Measurements from ENCODE around the gene CEP112. TPM values are rescaled to one million over a fixed set of nuclear protein-coding genes. Genes with fewer than 3 reads are reported as not detected.

The CEP112 gene
- total RNA-seq, 1 donor from 2014 or later, result 9.7 TPM

DNA sequence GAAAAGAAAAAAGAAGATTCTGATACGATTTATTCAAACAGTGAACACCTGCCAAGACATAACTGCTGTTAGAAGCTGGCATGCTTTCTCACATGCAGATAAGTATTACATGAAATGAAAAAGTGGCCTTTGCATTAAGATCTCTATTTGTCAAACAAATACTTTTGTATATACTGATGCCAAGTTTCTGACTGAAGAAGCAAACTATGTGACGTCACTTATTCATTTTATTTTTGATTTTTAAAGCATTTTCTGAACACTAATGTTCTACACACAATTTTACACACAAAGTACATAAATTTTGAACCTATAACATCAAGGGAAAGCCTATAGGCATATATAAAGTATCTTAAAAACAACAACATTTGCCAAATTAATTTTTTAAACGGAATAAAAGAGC, 153.8 kb downstream of the CEP112 start:
- Histone ChIP-seq H3K4me1 (no peaks in the 10 kb centered on the region), H3K4me2 (no peak overlapping the region), H3K36me3 (no peaks in the 10 kb centered on the region), H3K79me2 (ENCODE audit: low read depth) (no peaks in the 10 kb centered on the region), H3F3A (ENCODE audit: low read depth) (no peaks in the 10 kb centered on the region), H3K27me3 (no peaks in the 10 kb centered on the region), H3K9ac (no peak overlapping the region), H2AFZ (replicated peaks) (no peak overlapping the region), H3K4me3 (no peak overlapping the region), H4K20me1 (ENCODE audit: low read depth) (no peaks in the 10 kb centered on the region), H3K9me3 (ENCODE audit: low read depth) (no peaks in the 10 kb centered on the region), H3K27ac (no peak overlapping the region)
- H3K9me3 Mint-ChIP-seq, result no peaks in the 10 kb centered on the region
- TF ChIP-seq EZH2 (IDR thresholded peaks at IDR 0.05), result no peak
- TF ChIP-seq, protein P1, sequence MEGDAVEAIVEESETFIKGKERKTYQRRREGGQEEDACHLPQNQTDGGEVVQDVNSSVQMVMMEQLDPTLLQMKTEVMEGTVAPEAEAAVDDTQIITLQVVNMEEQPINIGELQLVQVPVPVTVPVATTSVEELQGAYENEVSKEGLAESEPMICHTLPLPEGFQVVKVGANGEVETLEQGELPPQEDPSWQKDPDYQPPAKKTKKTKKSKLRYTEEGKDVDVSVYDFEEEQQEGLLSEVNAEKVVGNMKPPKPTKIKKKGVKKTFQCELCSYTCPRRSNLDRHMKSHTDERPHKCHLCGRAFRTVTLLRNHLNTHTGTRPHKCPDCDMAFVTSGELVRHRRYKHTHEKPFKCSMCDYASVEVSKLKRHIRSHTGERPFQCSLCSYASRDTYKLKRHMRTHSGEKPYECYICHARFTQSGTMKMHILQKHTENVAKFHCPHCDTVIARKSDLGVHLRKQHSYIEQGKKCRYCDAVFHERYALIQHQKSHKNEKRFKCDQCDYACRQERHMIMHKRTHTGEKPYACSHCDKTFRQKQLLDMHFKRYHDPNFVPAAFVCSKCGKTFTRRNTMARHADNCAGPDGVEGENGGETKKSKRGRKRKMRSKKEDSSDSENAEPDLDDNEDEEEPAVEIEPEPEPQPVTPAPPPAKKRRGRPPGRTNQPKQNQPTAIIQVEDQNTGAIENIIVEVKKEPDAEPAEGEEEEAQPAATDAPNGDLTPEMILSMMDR (IDR thresholded peaks at IDR 0.05), result no peak
- no peak for TF ChIP-seq EZH2phosphoT487 (IDR thresholded peaks at IDR 0.05)
- peaks cover 2% of the 10 kb centered on the region for H3K27me3 Mint-ChIP-seq (ENCODE audit: insufficient read depth, low read depth)
- no peak for DNase-seq (ENCODE audit: low spot score)
- H3K27ac Mint-ChIP-seq, result no peak overlapping the region
- H3K4me3 Mint-ChIP-seq, result no peak overlapping the region
- H3K36me3 Mint-ChIP-seq, result peaks cover 10% of the 10 kb centered on the region
- H3K4me1 Mint-ChIP-seq, result no peaks in the 10 kb centered on the region

DNA sequence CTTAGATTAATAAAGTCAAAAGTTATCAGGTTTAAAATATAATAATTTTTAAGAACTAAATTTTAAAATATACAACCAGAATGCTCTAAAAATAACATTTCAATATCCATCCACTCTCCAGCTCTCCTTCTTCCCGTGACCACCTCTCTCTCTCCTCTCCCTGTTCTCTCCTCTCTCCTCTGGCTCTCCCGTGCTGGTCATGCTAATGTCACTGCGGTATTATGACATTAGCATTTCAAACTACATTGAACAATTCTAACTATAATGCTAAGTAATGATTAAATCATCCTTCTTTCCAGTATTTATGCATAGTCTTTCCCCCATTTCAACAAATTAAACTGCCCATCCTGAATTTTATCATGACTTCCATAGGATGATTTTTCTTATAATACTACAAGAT, 154.7 kb downstream of the CEP112 start:
- TF ChIP-seq EZH2phosphoT487 (IDR thresholded peaks at IDR 0.05), result no peak
- TF ChIP-seq, protein P1 (IDR thresholded peaks at IDR 0.05), result no peak
- no peak for TF ChIP-seq EZH2 (IDR thresholded peaks at IDR 0.05)
- H3K4me2 ChIP-seq, result no peak overlapping the region
- H3K36me3 ChIP-seq, result no peaks in the 10 kb centered on the region
- Mint-ChIP-seq H3K36me3 (peaks cover 7% of the 10 kb centered on the region), H3K9me3 (no peaks in the 10 kb centered on the region), H3K27ac (no peak overlapping the region), H3K4me1 (no peaks in the 10 kb centered on the region), H3K4me3 (no peak overlapping the region), H3K27me3 (ENCODE audit: insufficient read depth, low read depth) (peaks cover 2% of the 10 kb centered on the region)
- H3K4me1 ChIP-seq, result no peaks in the 10 kb centered on the region
- H3K9ac ChIP-seq, result no peak overlapping the region
- H3K79me2 ChIP-seq (ENCODE audit: low read depth), result no peaks in the 10 kb centered on the region
- H3K4me3 ChIP-seq, result no peak overlapping the region
- no peaks in the 10 kb centered on the region for H4K20me1 ChIP-seq (ENCODE audit: low read depth)
- no peaks in the 10 kb centered on the region for H3K27me3 ChIP-seq
- H3F3A ChIP-seq (ENCODE audit: low read depth), result no peaks in the 10 kb centered on the region
- no peak for DNase-seq (ENCODE audit: low spot score)
- no peaks in the 10 kb centered on the region for H3K9me3 ChIP-seq (ENCODE audit: low read depth)
- no peak overlapping the region for H3K27ac ChIP-seq
- H2AFZ ChIP-seq (replicated peaks), result no peak overlapping the region

DNA sequence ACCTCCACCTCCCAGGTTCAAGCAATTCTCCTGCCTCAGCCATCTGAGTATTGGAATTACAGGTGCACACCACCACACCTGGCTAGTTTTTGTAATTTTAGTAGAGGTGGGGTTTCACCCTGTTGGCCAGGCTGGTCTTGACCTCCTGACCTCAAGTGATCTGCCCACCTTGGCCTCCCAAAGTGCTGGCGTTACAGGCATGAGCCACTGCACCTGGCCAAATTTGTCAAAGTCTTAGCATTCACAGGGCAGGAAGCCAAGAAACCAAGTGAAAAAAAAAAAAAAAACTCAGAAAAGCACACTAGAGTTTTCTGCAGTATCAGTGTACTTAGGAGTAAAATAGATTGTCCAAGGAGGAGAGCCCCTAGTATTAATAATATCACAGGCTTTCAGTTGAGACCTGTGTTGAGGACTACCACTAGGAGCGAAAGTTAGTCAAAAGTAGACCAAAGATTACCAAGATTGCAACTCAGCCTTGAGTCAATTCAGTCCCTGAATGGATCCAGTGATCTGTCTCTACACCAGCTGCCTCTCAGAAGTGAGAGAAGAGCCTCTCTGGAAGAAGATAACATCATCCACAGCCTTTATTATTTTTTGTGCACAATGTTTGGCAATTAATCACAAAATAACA, 159.7 kb downstream of the CEP112 start:
- no peak overlapping the region for H3K4me3 ChIP-seq
- no peaks in the 10 kb centered on the region for H3K79me2 ChIP-seq (ENCODE audit: low read depth)
- no peak overlapping the region for H3K27ac Mint-ChIP-seq

More for the DNA sequence above, 159.7 kb downstream of the CEP112 start:
- no peak overlapping the region for H3K9ac ChIP-seq
- H3K4me2 ChIP-seq, result no peak overlapping the region
- H3K27ac ChIP-seq, result no peak overlapping the region
- H3K9me3 Mint-ChIP-seq, result no peaks in the 10 kb centered on the region
- no peak for TF ChIP-seq EZH2 (IDR thresholded peaks at IDR 0.05)
- TF ChIP-seq, protein P1 (IDR thresholded peaks at IDR 0.05), result no peak
- no peak for TF ChIP-seq EZH2phosphoT487 (IDR thresholded peaks at IDR 0.05)
- no peaks in the 10 kb centered on the region for H3K4me1 Mint-ChIP-seq
- H3K27me3 Mint-ChIP-seq (ENCODE audit: insufficient read depth, low read depth), result no peaks in the 10 kb centered on the region
- no peaks in the 10 kb centered on the region for H3K27me3 ChIP-seq
- H4K20me1 ChIP-seq (ENCODE audit: low read depth), result no peaks in the 10 kb centered on the region
- no peak overlapping the region for H3K4me3 Mint-ChIP-seq
- H3K36me3 Mint-ChIP-seq, result peaks cover 9% of the 10 kb centered on the region
- no peaks in the 10 kb centered on the region for H3K9me3 ChIP-seq (ENCODE audit: low read depth)
- H2AFZ ChIP-seq (replicated peaks), result no peak overlapping the region
- no peaks in the 10 kb centered on the region for H3K36me3 ChIP-seq
- DNase-seq (ENCODE audit: low spot score), result no peak
- H3K4me1 ChIP-seq, result no peaks in the 10 kb centered on the region
- no peaks in the 10 kb centered on the region for H3F3A ChIP-seq (ENCODE audit: low read depth)

All from neural progenitor cell (in vitro differentiated cells).